ENCODE data around the gene FAM181A. TPM values are rescaled to one million over a fixed set of nuclear protein-coding genes. Genes with fewer than 3 reads are reported as not detected.

FAM181A gene
- total RNA-seq, 1 experiment from 2014 or later, result not detected

GRCh38 chr14:93953739-93954515 lies 26.8 kb downstream of the FAM181A start:
- Histone ChIP-seq H3K27me3 (ENCODE audit: insufficient read depth, low read depth) (no peaks in the 10 kb centered on the region), H3K27ac (no peak overlapping the region), H2AFZ (no peak overlapping the region), H3K4me2 (no peak overlapping the region), H3K9me2 (ENCODE audit: insufficient read depth) (no peaks in the 10 kb centered on the region), H3K36me3 (ENCODE audit: low read depth) (no peaks in the 10 kb centered on the region), H3F3A (ENCODE audit: insufficient read depth, low read depth) (peaks cover 3% of the 10 kb centered on the region; the same call in 1 of the 2 replicates), H3K79me2 (ENCODE audit: low read depth) (no peaks in the 10 kb centered on the region), H3K9me3 (ENCODE audit: insufficient read depth, low read depth) (no peaks in the 10 kb centered on the region), H3K4me3 (no peak overlapping the region), H4K20me1 (ENCODE audit: insufficient read depth) (no peaks in the 10 kb centered on the region), H3K4me1 (replicated peaks; ENCODE audit: insufficient read depth) (peaks cover 7% of the 10 kb centered on the region)
- TF ChIP-seq EZH2 (IDR thresholded peaks at IDR 0.05; ENCODE audit: low read depth) (no peak), CTCF (conservative IDR thresholded peaks at IDR 0.05) (no peak)
- ChIA-PET CTCF (no interaction called here), POLR2A (ENCODE audit: unreplicated experiment) (no interaction called here)
- BruUV-seq (replicated peaks), result no TSS peak
- intact Hi-C loops (cut with micrococcal nuclease; ENCODE audit: unreplicated experiment), result no loop called here
- DNase-seq, result no peak

- TF ChIP-seq EZH2 (IDR thresholded peaks at IDR 0.05; ENCODE audit: low read depth), result no peak
- no peak for TF ChIP-seq CTCF (conservative IDR thresholded peaks at IDR 0.05)
- Histone ChIP-seq H3K4me3 (no peak overlapping the region), H3F3A (ENCODE audit: insufficient read depth, low read depth) (peaks cover 5% of the 10 kb centered on the region; the same call in 1 of the 2 replicates), H3K27ac (no peak overlapping the region), H3K36me3 (ENCODE audit: low read depth) (no peaks in the 10 kb centered on the region), H3K9me2 (ENCODE audit: insufficient read depth) (no peaks in the 10 kb centered on the region), H3K4me1 (replicated peaks; ENCODE audit: insufficient read depth) (peaks cover 9% of the 10 kb centered on the region), H2AFZ (no peak overlapping the region), H3K4me2 (no peak overlapping the region), H3K9me3 (ENCODE audit: insufficient read depth, low read depth) (no peaks in the 10 kb centered on the region), H3K27me3 (ENCODE audit: insufficient read depth, low read depth) (no peaks in the 10 kb centered on the region), H3K79me2 (ENCODE audit: low read depth) (no peaks in the 10 kb centered on the region), H4K20me1 (ENCODE audit: insufficient read depth) (no peaks in the 10 kb centered on the region)
- CTCF ChIA-PET, result no interaction called here
- no TSS peak for BruUV-seq (replicated peaks)
- no peak for DNase-seq
- POLR2A ChIA-PET (ENCODE audit: unreplicated experiment), result no interaction called here
- intact Hi-C loops (cut with micrococcal nuclease; ENCODE audit: unreplicated experiment), result no loop called here
Measured at GRCh38 chr14:93954516-93954830, 27.3 kb downstream of the FAM181A start.

GRCh38 chr14:93954900-93955849 lies 28.0 kb downstream of the FAM181A start:
- TF ChIP-seq EZH2 (IDR thresholded peaks at IDR 0.05; ENCODE audit: low read depth) (no peak), CTCF (conservative IDR thresholded peaks at IDR 0.05) (no peak)
- no peaks in the 10 kb centered on the region for H3K36me3 ChIP-seq (ENCODE audit: low read depth)
- no peaks in the 10 kb centered on the region for H4K20me1 ChIP-seq (ENCODE audit: insufficient read depth)
- peaks cover 15% of the 10 kb centered on the region for H3K4me1 ChIP-seq (replicated peaks; ENCODE audit: insufficient read depth)
- BruUV-seq (replicated peaks), result no TSS peak
- H3K27ac ChIP-seq, result no peak overlapping the region
- H2AFZ ChIP-seq, result no peak overlapping the region
- intact Hi-C loops (cut with micrococcal nuclease; ENCODE audit: unreplicated experiment), result no loop called here
- no peak for DNase-seq
- POLR2A ChIA-PET (ENCODE audit: unreplicated experiment), result no interaction called here
- no peaks in the 10 kb centered on the region for H3K27me3 ChIP-seq (ENCODE audit: insufficient read depth, low read depth)
- H3K9me3 ChIP-seq (ENCODE audit: insufficient read depth, low read depth), result no peaks in the 10 kb centered on the region
- peaks cover 10% of the 10 kb centered on the region; the same call in 1 of the 2 replicates for H3F3A ChIP-seq (ENCODE audit: insufficient read depth, low read depth)
- H3K4me2 ChIP-seq, result no peak overlapping the region
- CTCF ChIA-PET, result no interaction called here
- H3K9me2 ChIP-seq (ENCODE audit: insufficient read depth), result no peaks in the 10 kb centered on the region
- no peaks in the 10 kb centered on the region for H3K79me2 ChIP-seq (ENCODE audit: low read depth)
- H3K4me3 ChIP-seq, result no peak overlapping the region
